Liver (tissue), 3 donors: Measurements from ENCODE around the gene TGFBR3L.

Experiments
- ATF3 ChIP-seq: IDR thresholded peaks from 2 replicates; pipeline ENCODE4 v1.6.1; 2016; ENCODE audit warnings: antibody characterized with exemption
- CTCF ChIP-seq: fragments of 150-350 bp; IDR thresholded peaks from 2 replicates; pipeline ENCODE4 v1.5.1; 2017; ENCODE audit warnings: improper control_type of control experiment, low read depth, low read length; ENCODE audit not compliant: missing input control
- MAX ChIP-seq: IDR thresholded peaks from 2 replicates; pipeline ENCODE4 v1.6.1; 2016; ENCODE audit warnings: antibody characterized with exemption
- donor health status: healthy.
- donor health status: healthy.

- TF ChIP-seq ATF3 (no peak), MAX (no peak), CTCF (no peak)
Measured at GRCh38 chr19:7868326-7868670, 46.3 kb upstream of the TGFBR3L start.
